ENCODE data around the gene PPP1R37. TPM values are rescaled to one million over a fixed set of nuclear protein-coding genes. Genes with fewer than 3 reads are reported as not detected.

PPP1R37 gene
- polyA plus RNA-seq, 1 donor from 2014 or later, result 53.7 TPM

DNA sequence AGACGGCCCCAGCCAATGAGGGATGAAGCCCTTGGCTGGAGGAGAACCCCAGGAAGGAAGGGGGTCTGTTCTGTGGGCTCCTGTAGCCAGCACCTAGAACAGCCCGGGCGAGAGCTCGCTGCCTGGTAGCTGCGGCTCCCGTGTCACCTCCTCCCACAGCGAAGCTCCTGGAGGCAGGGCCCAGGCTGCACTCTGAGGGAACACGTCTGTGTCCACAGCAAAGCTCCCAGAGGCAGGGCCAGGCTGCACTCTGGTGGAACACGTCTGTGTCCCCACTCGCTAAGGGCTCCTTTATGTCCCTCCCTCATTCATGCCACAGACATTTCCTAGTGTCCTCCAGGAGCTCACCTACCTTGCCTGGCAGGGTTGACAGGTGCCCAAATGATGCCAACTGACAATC, 76.6 kb downstream of the PPP1R37 start:
- Histone ChIP-seq H4K20me1 (ENCODE audit: insufficient read depth) (no peaks in the 10 kb centered on the region), H3F3A (ENCODE audit: insufficient read depth, low read length, poor library complexity, severe bottlenecking) (no peaks in the 10 kb centered on the region), H3K9me2 (ENCODE audit: insufficient read depth, low read length) (no peaks in the 10 kb centered on the region), H3K4me2 (ENCODE audit: low read length) (no peak overlapping the region), H2AFZ (ENCODE audit: low read depth, low read length) (no peak overlapping the region), H3K27me3 (ENCODE audit: insufficient read depth, low read depth, low read length) (no peaks in the 10 kb centered on the region), H3K27ac (ENCODE audit: low read length) (no peak overlapping the region), H3K36me3 (ENCODE audit: insufficient read depth, low read length) (no peaks in the 10 kb centered on the region), H3K9me3 (ENCODE audit: low read length) (no peaks in the 10 kb centered on the region), H3K4me3 (ENCODE audit: low read length) (no peak overlapping the region), H3K79me2 (replicated peaks; ENCODE audit: insufficient read depth, low read length) (no peaks in the 10 kb centered on the region), H3K9ac (ENCODE audit: low read length) (no peak overlapping the region)
- TF ChIP-seq, protein P1, sequence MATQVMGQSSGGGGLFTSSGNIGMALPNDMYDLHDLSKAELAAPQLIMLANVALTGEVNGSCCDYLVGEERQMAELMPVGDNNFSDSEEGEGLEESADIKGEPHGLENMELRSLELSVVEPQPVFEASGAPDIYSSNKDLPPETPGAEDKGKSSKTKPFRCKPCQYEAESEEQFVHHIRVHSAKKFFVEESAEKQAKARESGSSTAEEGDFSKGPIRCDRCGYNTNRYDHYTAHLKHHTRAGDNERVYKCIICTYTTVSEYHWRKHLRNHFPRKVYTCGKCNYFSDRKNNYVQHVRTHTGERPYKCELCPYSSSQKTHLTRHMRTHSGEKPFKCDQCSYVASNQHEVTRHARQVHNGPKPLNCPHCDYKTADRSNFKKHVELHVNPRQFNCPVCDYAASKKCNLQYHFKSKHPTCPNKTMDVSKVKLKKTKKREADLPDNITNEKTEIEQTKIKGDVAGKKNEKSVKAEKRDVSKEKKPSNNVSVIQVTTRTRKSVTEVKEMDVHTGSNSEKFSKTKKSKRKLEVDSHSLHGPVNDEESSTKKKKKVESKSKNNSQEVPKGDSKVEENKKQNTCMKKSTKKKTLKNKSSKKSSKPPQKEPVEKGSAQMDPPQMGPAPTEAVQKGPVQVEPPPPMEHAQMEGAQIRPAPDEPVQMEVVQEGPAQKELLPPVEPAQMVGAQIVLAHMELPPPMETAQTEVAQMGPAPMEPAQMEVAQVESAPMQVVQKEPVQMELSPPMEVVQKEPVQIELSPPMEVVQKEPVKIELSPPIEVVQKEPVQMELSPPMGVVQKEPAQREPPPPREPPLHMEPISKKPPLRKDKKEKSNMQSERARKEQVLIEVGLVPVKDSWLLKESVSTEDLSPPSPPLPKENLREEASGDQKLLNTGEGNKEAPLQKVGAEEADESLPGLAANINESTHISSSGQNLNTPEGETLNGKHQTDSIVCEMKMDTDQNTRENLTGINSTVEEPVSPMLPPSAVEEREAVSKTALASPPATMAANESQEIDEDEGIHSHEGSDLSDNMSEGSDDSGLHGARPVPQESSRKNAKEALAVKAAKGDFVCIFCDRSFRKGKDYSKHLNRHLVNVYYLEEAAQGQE (IDR thresholded peaks at IDR 0.05; ENCODE audit: borderline replicate concordance), result no peak
- TF ChIP-seq EZH2 (IDR thresholded peaks at IDR 0.05; ENCODE audit: borderline replicate concordance, insufficient read depth, low read length, poor library complexity, severe bottlenecking) (no peak), MXI1 (conservative IDR thresholded peaks at IDR 0.05; ENCODE audit: poor library complexity, severe bottlenecking) (no peak), EP300 (conservative IDR thresholded peaks at IDR 0.05; ENCODE audit: poor library complexity, severe bottlenecking) (no peak), RAD21 (conservative IDR thresholded peaks at IDR 0.05) (no peak), SMC3 (conservative IDR thresholded peaks at IDR 0.05; ENCODE audit: poor library complexity) (no peak)

DNA sequence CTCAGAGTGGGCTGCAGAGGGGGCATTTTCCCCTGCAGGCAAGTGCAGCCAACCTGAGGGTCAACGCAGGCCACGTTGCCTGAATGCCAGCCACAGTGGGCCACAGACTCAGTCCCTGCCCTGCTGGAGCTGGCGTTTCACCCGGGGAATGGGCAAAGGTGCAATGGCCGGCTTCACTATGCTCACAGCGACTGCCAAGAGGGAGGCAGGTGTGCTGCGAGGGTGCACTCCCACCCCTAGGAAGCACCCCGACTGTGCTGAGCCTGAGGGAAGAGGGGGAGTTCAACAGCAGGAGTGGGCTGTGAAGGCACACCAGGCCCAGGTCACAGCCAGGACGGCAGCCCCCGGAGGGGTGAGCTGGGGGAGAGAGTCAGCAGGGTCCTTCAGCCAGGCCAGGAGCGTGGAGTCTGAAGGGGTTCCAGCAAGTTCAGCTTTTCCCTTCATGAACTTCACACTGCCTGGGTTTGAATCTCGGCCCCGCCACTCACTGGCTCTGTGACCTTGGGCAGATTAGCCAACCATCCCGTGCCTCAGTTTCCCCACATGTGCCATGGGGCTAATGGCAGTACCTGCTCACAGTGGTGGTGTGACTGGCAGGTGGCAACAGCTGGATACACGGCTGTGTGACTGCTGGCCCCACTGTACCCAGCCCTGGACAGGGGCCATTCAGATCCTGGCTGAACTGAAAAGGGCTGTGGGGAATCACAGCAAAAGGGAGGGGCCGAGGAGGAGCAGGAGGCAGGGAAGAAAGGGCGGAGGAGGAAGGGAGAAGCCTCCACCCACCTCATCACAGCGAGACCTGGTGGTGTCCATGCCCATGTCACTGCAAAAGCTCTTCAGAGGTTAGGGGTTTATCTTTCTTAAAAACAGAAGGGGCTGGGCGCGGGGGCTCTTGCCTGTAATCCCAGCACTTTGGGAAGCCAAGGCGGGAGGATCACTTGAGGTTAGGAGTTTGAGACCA, 77.4 kb downstream of the PPP1R37 start:
- H3K36me3 ChIP-seq (ENCODE audit: insufficient read depth, low read length), result no peaks in the 10 kb centered on the region
- no peak overlapping the region for H3K9ac ChIP-seq (ENCODE audit: low read length)
- no peaks in the 10 kb centered on the region for H3K79me2 ChIP-seq (replicated peaks; ENCODE audit: insufficient read depth, low read length)
- no peak overlapping the region for H3K4me3 ChIP-seq (ENCODE audit: low read length)
- H2AFZ ChIP-seq (ENCODE audit: low read depth, low read length), result no peak overlapping the region
- no peak overlapping the region for H3K4me2 ChIP-seq (ENCODE audit: low read length)
- H4K20me1 ChIP-seq (ENCODE audit: insufficient read depth), result no peaks in the 10 kb centered on the region
- no peak overlapping the region for H3K27ac ChIP-seq (ENCODE audit: low read length)
- TF ChIP-seq EP300 (conservative IDR thresholded peaks at IDR 0.05; ENCODE audit: poor library complexity, severe bottlenecking) (no peak), SMC3 (conservative IDR thresholded peaks at IDR 0.05; ENCODE audit: poor library complexity) (no peak), EZH2 (IDR thresholded peaks at IDR 0.05; ENCODE audit: borderline replicate concordance, insufficient read depth, low read length, poor library complexity, severe bottlenecking) (no peak)
- TF ChIP-seq, protein P1 (IDR thresholded peaks at IDR 0.05; ENCODE audit: borderline replicate concordance), result no peak
- no peaks in the 10 kb centered on the region for H3K27me3 ChIP-seq (ENCODE audit: insufficient read depth, low read depth, low read length)
- no peaks in the 10 kb centered on the region for H3K9me3 ChIP-seq (ENCODE audit: low read length)
- no peaks in the 10 kb centered on the region for H3K9me2 ChIP-seq (ENCODE audit: insufficient read depth, low read length)
- H3F3A ChIP-seq (ENCODE audit: insufficient read depth, low read length, poor library complexity, severe bottlenecking), result no peaks in the 10 kb centered on the region
